ENCODE results near the gene USP47.

The USP47 gene

GRCh38 chr11:12007230-12007593 lies 165.4 kb downstream of the USP47 start:
- DNase-seq, result no peak

- DNase-seq, result no peak
These were observed 166.3 kb downstream of the USP47 start, which contains the start of gene DKK3 for GRCh38 chr11:12007769-12008737. DKK3 (minus strand) TSS chr11:12008626; CDS start chr11:12008582, 44 bp downstream.

Measured in NCI-H1436 (cell line).